HepG2 (cell line): Measurements from ENCODE around the gene ZBTB45. TPM values are rescaled to one million over a fixed set of nuclear protein-coding genes. Genes with fewer than 3 reads are reported as not detected.

ENCODE experiments used
- CHD2 ChIP-seq: IDR thresholded peaks from 2 replicates; pipeline ENCODE4 v1.6.1; 2011; ENCODE audit warnings: low read depth, low read length, improper control_type of control experiment
- KAT2B ChIP-seq: fragments of 150-350 bp; IDR thresholded peaks from 2 replicates; pipeline ENCODE4 v1.6.1; 2014; ENCODE audit warnings: low read depth, low read length, borderline replicate concordance
- KAT8 ChIP-seq: IDR thresholded peaks from 2 replicates; pipeline ENCODE4 v1.6.1; 2016; ENCODE audit warnings: missing genetic modification reagents, missing compliant biosample characterization
- MAF1 ChIP-seq: sonication (generic); formaldehyde crosslinking; IDR thresholded peaks from 2 replicates; pipeline ENCODE4 v1.5.0; 2020; ENCODE audit warnings: missing genetic modification reagents, borderline replicate concordance
- MAFK ChIP-seq, 2 experiments: IDR thresholded peaks in 1 of 2; conservative IDR thresholded peaks in 1 of 2; 2 replicates each; pipeline ENCODE4 v1.6.1; 2011; ENCODE audit warnings: improper control_type of control experiment in 2 of 2, low read length in 2 of 2
- MIER2 ChIP-seq: IDR thresholded peaks from 2 replicates; pipeline ENCODE4 v1.6.1; 2016; ENCODE audit warnings: missing biosample characterization, missing genetic modification reagents
- MZF1 ChIP-seq: sonication (generic); formaldehyde crosslinking; IDR thresholded peaks from 2 replicates; pipeline ENCODE4 v1.8.1; 2023; ENCODE audit warnings: mild to moderate bottlenecking, missing genetic modification reagents, borderline replicate concordance
- SP140L ChIP-seq: sonication (generic); formaldehyde crosslinking; IDR thresholded peaks from 2 replicates; pipeline ENCODE4 v1.4.0; 2020; ENCODE audit warnings: missing genetic modification reagents, borderline replicate concordance
- SYNCRIP ChIP-seq: fragments of 200-400 bp; formaldehyde crosslinking; IDR thresholded peaks from 2 replicates; pipeline ENCODE4 v1.6.1; 2018; ENCODE audit warnings: mild to moderate bottlenecking, low read depth, low read length; ENCODE audit not compliant: insufficient read depth
- TBX2 ChIP-seq: sonication (generic); formaldehyde crosslinking; IDR thresholded peaks from 2 replicates; pipeline ENCODE4 v1.5.0; 2020; ENCODE audit warnings: missing genetic modification reagents, mild to moderate bottlenecking, borderline replicate concordance
- ZBTB21 ChIP-seq: sonication (generic); formaldehyde crosslinking; IDR thresholded peaks from 2 replicates; pipeline ENCODE4 v1.4.0; 2020; ENCODE audit warnings: missing genetic modification reagents
- ZNF136 ChIP-seq: sonication (generic); formaldehyde crosslinking; IDR thresholded peaks from 2 replicates; pipeline ENCODE4 v1.8.1; 2022; ENCODE audit warnings: low read depth, mild to moderate bottlenecking, moderate library complexity, missing genetic modification reagents
- ZNF225 ChIP-seq: sonication (generic); formaldehyde crosslinking; IDR thresholded peaks from 2 replicates; pipeline ENCODE4 v1.4.0; 2020; ENCODE audit warnings: mild to moderate bottlenecking, missing genetic modification reagents
- ZNF282 ChIP-seq: fragments of 450-650 bp; IDR thresholded peaks from 2 replicates; pipeline ENCODE4 v1.6.1; 2018; ENCODE audit not compliant: partially characterized antibody
- ZNF329 ChIP-seq: sonication (generic); formaldehyde crosslinking; IDR thresholded peaks from 2 replicates; pipeline ENCODE4 v1.9.0; 2021; ENCODE audit warnings: low read depth, mild to moderate bottlenecking, missing genetic modification reagents
- ZNF501 ChIP-seq: sonication (generic); formaldehyde crosslinking; IDR thresholded peaks from 2 replicates; pipeline ENCODE4 v1.5.1; 2020; ENCODE audit warnings: mild to moderate bottlenecking, moderate library complexity, missing genetic modification reagents
- ZNF720 ChIP-seq: sonication (generic); formaldehyde crosslinking; IDR thresholded peaks from 2 replicates; pipeline ENCODE4 v1.4.0; 2020; ENCODE audit warnings: missing genetic modification reagents
- ZNF747 ChIP-seq: sonication (generic); formaldehyde crosslinking; IDR thresholded peaks from 2 replicates; pipeline ENCODE4 v1.8.1; 2023; ENCODE audit warnings: missing genetic modification reagents, mild to moderate bottlenecking, borderline replicate concordance
- polyA plus RNA-seq, 8 experiments: library from polyadenylated mRNA; depleted of rRNA in 3 of 8; stranded (reverse) in 7 of 8; unstranded in 1 of 8; fragments of >200 nt; fragmentation: Illumina TruSeq in 4 of 8; extraction: Trizol in 4 of 8; gene quantifications; 2 replicates each; pipeline versions ENCODE4 v1.2.1 to v1.2.3, GENCODE V29; 2011 to 2016; ENCODE audit warnings: low read depth in 4 of 8, missing spikeins in 1 of 8, mixed read lengths in 1 of 8; ENCODE audit not compliant: insufficient read depth in 1 of 8
- total RNA-seq, 5 experiments: library from RNA; depleted of rRNA; stranded (reverse); fragments of >200 nt; fragmentation: Illumina TruSeq; extraction: Trizol; gene quantifications; 2 replicates each; pipeline ENCODE4 v1.2.3, GENCODE V29; 2016; ENCODE audit warnings: low read depth in 1 of 5
- TF ChIP-seq, protein P1 (sequence below): sonication (generic); formaldehyde crosslinking; conservative IDR thresholded peaks from 2 replicates; pipeline ENCODE4 v1.8.0; 2022; ENCODE audit warnings: missing genetic modification reagents
- TF ChIP-seq, protein P2 (sequence below): sonication (generic); formaldehyde crosslinking; IDR thresholded peaks from 2 replicates; pipeline ENCODE4 v1.4.0; 2020; ENCODE audit warnings: missing genetic modification reagents
- TF ChIP-seq, protein P3 (sequence below): IDR thresholded peaks from 2 replicates; pipeline ENCODE4 v1.6.1; 2016; ENCODE audit warnings: missing genetic modification reagents, missing compliant biosample characterization
- TF ChIP-seq, protein P4 (sequence below): sonication (generic); formaldehyde crosslinking; IDR thresholded peaks from 2 replicates; pipeline ENCODE4 v1.4.0; 2020; ENCODE audit warnings: mild to moderate bottlenecking, low read depth, missing genetic modification reagents
- TF ChIP-seq, protein P5 (sequence below): sonication (generic); formaldehyde crosslinking; IDR thresholded peaks from 2 replicates; pipeline ENCODE4 v1.4.0; 2020; ENCODE audit warnings: mild to moderate bottlenecking, missing genetic modification reagents

The ZBTB45 gene
- total and polyA plus RNA-seq, 2 of the 13 experiments (the other 11 are each of a cell fraction or from before 2014, with no cell fraction given) = 3.0 to 3.7 TPM

DNA sequence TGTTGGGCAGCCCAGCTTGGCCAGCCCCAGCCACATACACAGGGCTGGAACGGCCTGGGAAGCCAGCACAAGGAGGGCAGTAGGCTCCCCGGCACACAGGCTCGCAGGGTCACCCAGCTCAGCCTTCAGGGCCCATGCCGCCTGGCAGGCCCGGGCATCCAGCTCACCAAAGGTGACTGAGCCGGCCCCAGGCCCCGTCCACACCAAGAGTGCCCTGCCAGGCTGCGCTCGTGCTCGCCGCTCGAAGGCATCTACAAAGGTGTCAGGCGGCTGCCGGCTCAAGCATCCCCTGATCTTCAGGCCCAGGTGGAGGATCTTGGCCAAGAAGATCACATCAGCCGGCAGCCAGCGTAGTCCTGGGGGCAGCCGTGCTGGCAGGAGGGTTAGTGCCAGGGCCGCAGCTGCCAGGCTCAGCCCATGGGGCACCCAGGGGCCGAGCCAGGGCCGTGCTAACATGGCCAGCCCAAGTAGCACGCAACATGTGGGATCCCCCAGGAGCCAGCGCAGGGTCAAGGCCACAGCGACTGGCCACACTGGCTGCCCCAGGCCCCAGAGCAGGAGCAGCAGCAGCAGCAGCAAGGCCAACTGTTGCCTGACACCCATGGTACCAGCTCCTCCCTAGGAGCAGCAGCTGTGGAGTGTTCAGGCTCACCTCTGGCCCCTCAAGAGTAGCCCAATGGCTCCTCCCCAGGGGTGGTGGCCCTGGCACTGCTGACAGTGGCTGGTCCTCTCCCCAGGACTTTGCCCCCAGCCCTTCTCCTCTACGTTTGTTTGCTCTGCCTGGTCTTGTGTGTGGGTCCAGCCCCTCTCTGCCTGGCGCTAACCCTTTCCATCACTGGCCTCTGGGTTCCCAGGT is 8.0 kb downstream of the ZBTB45 start, which contains the start of gene SLC27A5 (continued):
- TF ChIP-seq KAT8 (CRISPR knock-in tag) (peak; percentile 69), ZNF720 (CRISPR knock-in tag) (no peak), ZNF225 (CRISPR knock-in tag) (peak; percentile 31; the same call in 1 of the 2 replicates), MZF1 (CRISPR knock-in tag) (no peak), ZNF501 (CRISPR knock-in tag) (no peak), ZNF282 (no peak), ZNF329 (CRISPR knock-in tag) (peak; percentile 35; the same call in 1 of the 2 replicates), ZBTB21 (CRISPR knock-in tag) (no peak), SP140L (no peak), ZNF747 (no peak), KAT2B (no peak), TBX2 (peak; percentile 66; the same call in 1 of the 2 replicates), SYNCRIP (no peak), MAFK (conservative IDR thresholded peaks at IDR 0.05 in 1 of 2, IDR thresholded peaks at IDR 0.05 in 1 of 2; ENCODE audit: low read length in 2 of 2) (no peak), MIER2 (CRISPR knock-in tag) (no peak), CHD2 (no peak), MAF1 (CRISPR knock-in tag) (no peak), ZNF136 (CRISPR knock-in tag) (no peak)
- TF ChIP-seq, protein P1, sequence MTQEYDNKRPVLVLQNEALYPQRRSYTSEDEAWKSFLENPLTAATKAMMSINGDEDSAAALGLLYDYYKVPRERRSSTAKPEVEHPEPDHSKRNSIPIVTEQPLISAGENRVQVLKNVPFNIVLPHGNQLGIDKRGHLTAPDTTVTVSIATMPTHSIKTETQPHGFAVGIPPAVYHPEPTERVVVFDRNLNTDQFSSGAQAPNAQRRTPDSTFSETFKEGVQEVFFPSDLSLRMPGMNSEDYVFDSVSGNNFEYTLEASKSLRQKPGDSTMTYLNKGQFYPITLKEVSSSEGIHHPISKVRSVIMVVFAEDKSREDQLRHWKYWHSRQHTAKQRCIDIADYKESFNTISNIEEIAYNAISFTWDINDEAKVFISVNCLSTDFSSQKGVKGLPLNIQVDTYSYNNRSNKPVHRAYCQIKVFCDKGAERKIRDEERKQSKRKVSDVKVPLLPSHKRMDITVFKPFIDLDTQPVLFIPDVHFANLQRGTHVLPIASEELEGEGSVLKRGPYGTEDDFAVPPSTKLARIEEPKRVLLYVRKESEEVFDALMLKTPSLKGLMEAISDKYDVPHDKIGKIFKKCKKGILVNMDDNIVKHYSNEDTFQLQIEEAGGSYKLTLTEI (CRISPR knock-in tag) = no peak
- TF ChIP-seq, protein P2, sequence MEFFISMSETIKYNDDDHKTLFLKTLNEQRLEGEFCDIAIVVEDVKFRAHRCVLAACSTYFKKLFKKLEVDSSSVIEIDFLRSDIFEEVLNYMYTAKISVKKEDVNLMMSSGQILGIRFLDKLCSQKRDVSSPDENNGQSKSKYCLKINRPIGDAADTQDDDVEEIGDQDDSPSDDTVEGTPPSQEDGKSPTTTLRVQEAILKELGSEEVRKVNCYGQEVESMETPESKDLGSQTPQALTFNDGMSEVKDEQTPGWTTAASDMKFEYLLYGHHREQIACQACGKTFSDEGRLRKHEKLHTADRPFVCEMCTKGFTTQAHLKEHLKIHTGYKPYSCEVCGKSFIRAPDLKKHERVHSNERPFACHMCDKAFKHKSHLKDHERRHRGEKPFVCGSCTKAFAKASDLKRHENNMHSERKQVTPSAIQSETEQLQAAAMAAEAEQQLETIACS (CRISPR knock-in tag) = no peak
- TF ChIP-seq, protein P3, sequence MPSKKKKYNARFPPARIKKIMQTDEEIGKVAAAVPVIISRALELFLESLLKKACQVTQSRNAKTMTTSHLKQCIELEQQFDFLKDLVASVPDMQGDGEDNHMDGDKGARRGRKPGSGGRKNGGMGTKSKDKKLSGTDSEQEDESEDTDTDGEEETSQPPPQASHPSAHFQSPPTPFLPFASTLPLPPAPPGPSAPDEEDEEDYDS = peak; percentile 75
- TF ChIP-seq, protein P4, sequence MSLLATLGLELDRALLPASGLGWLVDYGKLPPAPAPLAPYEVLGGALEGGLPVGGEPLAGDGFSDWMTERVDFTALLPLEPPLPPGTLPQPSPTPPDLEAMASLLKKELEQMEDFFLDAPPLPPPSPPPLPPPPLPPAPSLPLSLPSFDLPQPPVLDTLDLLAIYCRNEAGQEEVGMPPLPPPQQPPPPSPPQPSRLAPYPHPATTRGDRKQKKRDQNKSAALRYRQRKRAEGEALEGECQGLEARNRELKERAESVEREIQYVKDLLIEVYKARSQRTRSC = no peak
- TF ChIP-seq, protein P5, sequence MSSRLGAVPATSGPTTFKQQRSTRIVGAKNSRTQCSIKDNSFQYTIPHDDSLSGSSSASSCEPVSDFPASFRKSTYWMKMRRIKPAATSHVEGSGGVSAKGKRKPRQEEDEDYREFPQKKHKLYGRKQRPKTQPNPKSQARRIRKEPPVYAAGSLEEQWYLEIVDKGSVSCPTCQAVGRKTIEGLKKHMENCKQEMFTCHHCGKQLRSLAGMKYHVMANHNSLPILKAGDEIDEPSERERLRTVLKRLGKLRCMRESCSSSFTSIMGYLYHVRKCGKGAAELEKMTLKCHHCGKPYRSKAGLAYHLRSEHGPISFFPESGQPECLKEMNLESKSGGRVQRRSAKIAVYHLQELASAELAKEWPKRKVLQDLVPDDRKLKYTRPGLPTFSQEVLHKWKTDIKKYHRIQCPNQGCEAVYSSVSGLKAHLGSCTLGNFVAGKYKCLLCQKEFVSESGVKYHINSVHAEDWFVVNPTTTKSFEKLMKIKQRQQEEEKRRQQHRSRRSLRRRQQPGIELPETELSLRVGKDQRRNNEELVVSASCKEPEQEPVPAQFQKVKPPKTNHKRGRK (CRISPR knock-in tag) = no peak
